HG03066 (cell line): ENCODE data around the gene GAB2.

ENCODE experiments used
- ATAC-seq: cut with Tn5 transposase; IDR thresholded peaks from one replicate; pipeline ENCODE4 v1.9.1; 2021; ENCODE audit warnings: low read depth; ENCODE audit not compliant: unreplicated experiment

The GAB2 gene

GRCh38 chr11:78403781-78404180 is 13.8 kb downstream of the GAB2 start:
- no peak for ATAC-seq

DNA sequence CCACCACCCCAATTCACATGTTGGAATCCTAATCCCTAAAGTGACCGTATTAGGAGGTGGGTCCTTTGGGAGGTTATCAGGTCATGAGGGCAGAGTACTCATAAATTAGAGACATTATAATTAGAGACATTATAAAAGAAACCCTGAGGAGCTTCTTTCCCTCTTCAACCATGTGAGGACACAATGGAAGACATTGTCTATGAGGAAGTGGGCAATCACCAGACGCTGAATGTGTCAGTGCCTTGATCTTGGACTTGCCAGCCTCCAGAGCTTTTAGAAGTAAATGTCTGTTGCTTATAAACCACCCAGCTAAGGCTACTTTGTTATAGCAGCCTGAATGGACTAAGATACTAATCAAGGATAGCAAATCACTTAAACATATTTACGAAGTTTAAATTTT is 14.8 kb downstream of the GAB2 start:
- ATAC-seq, result no peak

DNA sequence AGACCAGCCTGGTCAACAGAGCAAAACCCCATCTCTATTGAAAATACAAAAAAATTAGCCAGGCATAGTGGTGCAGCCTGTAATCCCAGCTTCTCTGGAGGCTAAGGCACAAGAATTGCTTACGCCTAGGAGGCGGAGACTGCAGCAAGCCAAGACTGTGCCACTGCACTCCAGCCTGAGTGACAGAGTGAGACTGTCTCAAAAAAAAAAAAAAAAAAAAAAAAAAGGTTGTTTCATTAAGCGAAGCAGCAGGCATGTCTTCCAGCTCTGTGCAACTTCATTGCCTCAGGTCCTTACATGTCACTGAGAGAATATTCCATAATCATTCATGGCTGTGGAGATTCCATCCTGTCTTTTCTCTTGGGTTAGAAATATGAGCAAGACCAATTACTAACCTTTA is 16.9 kb downstream of the GAB2 start:
- ATAC-seq, result no peak

GRCh38 chr11:78400116-78400515 is 17.5 kb downstream of the GAB2 start:
- ATAC-seq, result no peak

- no peak for ATAC-seq
These were observed 18.5 kb downstream of the GAB2 start for GRCh38 chr11:78399136-78399535.

DNA sequence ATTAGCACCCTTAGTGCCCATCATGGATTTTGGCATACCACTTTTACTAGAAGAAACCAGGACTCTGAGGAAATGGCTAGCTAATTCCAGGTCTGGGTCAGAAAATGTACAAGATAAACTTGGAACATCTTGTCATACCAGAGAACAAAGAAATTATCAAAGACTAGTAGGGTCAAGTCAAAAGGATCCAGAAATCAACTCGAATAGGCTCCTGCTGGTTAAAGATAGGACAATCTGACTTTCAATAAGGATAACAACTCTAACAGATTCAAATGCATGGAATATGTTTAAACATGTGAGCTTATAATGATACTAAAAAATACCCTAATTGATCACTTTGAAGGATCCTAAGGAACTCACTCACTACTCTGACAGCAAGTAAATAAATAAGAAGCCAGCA is 18.9 kb downstream of the GAB2 start:
- no peak for ATAC-seq

- peak; percentile 54 for ATAC-seq
These were observed 20.2 kb downstream of the GAB2 start for GRCh38 chr11:78397398-78397797.

- ATAC-seq, result no peak
These were observed 22.0 kb downstream of the GAB2 start for GRCh38 chr11:78395597-78395996.

- ATAC-seq, result no peak
These were observed 24.8 kb downstream of the GAB2 start for GRCh38 chr11:78392854-78393253.

GRCh38 chr11:78391424-78391823 is 26.2 kb downstream of the GAB2 start:
- no peak for ATAC-seq

DNA sequence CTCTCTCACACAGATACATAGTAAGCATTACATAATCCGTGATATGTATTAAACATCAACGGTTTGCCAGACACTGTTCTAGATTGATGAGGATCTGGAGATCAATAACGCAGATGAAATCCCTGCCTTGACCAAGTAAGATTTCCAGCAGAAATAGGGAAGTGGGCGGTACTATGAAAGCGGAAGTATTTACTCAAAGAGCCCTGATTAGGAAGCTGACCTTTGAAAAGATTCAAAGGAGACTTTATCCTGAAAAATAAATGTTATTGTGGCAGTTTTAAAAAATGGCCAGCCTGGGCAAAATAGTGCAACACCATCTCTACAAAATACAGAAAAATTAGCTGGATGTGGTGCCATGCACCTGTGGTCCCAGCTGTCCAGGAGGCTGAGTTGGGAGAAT is 26.8 kb downstream of the GAB2 start:
- ATAC-seq, result no peak

DNA sequence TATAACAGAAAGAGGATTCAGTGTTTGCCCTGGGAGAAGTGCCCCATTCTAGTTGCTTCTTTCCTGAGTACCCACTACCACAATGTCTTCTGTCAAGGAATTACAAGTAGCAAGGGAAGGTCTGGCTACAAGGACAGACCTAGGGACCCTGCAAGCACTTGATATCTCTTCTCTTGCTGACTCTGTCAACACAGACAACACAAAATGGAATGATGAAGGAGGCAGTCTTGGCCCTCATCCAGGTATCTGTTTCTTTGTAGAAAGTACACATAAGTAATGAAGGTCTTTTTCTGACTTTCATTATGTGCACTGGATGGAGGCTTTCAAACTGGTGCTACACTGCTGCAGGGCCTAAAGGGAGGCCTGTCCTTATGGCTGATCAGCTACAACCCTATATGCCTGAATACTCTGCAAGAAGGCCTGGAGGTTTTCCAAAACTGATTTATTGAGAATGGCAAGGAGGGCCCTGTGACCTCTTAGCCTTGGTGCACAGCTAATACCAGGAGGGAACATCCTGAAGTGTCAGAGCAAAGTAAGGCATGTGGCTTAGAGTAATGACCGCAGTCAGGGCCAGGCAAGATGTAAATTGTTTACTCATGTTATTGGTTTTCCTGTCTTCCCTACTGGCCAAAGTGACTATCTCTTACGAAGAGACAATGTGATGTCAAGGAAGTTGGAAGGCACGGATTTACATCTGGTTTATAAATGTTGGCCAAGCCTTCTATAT is 31.2 kb downstream of the GAB2 start:
- ATAC-seq, result no peak

DNA sequence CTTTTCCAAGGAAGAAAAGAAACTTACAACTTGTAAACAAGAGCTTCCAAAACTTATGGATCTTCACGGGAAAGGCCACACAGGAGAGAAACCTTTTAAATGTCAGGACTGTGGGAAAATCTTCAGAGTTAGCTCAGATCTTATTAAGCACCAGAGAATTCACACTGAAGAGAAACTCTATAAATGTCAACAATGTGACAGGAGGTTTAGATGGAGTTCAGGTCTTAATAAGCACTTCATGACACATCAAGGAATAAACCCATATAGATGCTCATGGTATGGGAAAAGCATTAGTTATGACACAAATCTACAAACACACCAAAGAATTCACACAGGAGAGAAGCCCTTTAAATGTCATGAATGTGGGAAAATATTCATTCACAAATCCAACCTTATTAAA is 32.4 kb downstream of the GAB2 start:
- ATAC-seq, result no peak

DNA sequence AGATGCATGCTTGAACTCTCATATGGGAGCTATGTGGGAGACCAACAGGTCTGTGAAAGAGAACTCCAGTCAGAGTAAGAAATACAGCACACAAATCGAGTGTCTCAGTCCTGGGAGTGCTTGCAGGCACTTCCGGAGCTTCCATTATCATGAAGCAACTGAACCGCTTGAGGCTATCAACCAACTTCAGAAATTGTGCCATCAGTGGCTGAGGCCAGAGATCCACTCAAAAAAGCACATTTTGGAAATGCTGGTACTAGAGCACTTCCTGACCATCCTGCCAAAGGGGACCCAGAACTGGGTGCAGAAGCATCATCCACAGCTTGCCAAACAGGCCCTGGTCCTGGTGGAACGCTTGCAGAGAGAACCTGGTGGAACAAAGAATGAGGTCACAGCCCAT is 33.4 kb downstream of the GAB2 start:
- no peak for ATAC-seq

GRCh38 chr11:78381865-78382264 is 35.8 kb downstream of the GAB2 start:
- ATAC-seq, result no peak

GRCh38 chr11:78380615-78381051 is 37.0 kb downstream of the GAB2 start:
- no peak for ATAC-seq

GRCh38 chr11:78379039-78379670 is 38.5 kb downstream of the GAB2 start:
- ATAC-seq, result no peak

DNA sequence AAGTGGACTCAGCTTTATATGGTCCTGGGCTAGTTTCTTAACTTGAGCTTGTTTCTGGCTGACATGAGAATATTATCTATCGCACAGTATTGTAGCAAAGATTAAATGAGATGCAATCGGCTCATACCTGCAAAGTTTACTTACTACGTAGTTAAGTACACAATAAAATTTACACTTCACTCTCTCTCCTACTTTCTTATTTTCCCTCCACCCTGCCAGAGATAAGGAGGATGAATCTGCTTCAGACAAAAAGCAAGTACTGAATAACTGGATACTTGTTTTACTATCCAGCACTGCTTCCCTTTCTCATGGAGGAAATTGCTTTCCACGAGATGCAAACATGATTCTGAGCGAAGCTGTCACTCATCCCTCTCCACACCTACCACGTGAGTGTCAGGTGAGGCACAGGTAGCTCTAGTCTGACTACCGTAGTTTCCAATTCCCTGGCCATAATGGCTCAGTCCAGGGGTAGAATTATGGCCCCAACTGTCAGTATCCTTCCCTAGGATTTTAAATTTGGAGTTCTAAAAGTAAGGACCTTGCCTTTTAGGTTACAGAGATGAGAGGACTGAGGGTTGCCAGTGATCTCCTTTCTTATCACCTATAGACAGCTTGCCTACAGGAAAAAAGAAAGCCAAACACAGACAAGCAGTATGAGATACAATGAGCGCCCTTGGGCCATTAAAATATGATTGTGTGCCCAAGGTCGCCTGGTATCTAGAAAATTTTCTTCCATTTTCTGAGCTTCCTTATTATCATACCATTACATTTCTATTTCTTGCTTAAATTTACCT is 39.8 kb downstream of the GAB2 start:
- ATAC-seq, result no peak

- no peak for ATAC-seq
These were observed 40.8 kb downstream of the GAB2 start for GRCh38 chr11:78376858-78377257.

DNA sequence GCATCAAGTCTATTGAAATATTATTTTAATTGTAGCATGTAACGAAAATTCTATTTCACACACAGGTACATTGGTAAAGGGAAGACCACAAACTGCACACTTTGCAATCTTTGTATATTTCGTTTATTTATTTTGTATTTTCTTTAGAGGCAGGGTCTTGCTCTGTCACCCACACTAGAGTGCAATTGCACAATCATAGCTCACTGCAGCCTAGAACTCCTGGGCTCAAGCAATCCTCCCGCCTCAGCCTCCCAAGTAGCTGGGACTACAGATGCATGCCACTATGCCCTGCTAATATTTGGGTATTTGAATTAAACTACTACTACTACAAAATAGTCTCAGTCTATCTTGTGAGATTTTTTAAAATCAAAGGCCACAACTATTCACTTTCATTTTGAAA is 42.7 kb downstream of the GAB2 start:
- no peak for ATAC-seq

GRCh38 chr11:78373689-78374088 is 43.9 kb downstream of the GAB2 start:
- no peak for ATAC-seq
